A204.1 (cell line): ENCODE data around the gene TMIGD1.

ENCODE experiments used
- FAIRE-seq: peaks from 2 replicates; lab custom pipeline; 2012; peaks lifted over from hg19 to GRCh38; lab: Jason Lieb, UNC

TMIGD1 gene

DNA sequence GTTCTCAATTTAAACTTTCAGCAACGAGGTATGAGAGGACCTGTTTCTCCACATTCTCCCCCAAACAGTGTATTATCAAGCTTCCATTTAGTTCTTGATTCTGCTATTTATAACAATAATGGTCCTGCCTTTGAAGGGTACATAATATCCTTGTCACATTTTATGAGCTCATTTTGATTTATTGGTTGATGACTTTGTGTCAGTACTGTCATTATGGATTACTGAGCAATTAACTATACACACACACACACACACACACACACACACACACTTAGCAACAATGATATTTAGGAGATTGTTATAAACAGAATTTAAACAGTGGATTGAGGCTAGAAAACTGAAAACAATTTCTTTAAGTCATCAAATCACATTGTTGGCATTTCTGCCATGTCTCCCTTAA, 7.0 kb downstream of the TMIGD1 start:
- no peak for FAIRE-seq

- FAIRE-seq = no peak
These were observed 9.1 kb downstream of the TMIGD1 start for GRCh38 chr17:30324723-30325122.

DNA sequence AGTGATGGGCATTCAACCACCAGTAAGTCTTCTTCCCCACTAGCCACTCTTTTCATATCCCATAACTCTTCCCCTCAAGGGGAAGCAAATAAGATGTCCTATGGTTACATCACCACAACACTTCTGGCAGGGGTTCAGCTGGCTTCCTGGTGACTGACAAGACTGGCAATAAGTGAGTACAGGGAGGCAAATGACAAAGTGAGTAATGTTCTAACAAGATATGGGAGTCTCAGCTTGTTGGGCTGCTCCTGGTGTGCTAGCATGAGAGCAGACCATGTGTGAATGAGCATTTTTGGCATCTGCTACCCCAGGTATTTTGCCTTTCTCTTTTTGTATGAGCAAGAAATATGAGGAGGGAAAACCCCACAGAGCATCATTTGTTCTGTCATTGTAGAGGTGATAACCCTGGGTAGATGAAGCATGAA, 9.9 kb downstream of the TMIGD1 start:
- FAIRE-seq = no peak

DNA sequence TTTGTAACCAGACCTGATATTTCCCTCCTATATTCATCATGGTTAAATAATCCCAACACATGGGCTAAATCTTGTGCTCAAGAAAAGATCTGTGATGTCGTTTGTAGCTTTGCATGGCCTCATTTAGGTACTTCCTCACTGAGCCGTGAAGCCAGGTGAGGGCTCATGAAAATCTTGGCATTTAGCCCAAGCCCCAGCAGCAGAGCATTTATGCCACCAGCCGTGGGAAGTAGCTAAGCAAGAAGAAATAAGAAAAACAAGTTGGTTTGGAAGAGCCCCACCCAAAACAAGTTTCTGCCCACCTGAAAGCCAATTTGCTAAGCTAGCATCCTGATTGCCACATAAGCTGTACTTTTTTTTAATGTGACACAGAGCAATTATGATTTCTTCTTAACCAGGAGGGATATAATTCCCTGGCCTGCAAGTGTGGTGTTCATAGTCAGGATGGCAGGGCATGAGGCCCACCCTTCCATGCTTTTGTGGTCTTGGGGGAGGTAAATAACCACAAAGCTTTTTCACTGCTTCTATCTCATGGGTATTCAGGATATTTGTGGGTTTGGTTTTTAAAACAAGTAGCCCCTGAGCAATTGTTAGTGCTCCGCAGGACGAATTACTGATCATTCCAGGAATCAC, 10.5 kb downstream of the TMIGD1 start:
- FAIRE-seq = no peak

GRCh38 chr17:30321314-30321713, 12.5 kb downstream of the TMIGD1 start:
- no peak for FAIRE-seq

DNA sequence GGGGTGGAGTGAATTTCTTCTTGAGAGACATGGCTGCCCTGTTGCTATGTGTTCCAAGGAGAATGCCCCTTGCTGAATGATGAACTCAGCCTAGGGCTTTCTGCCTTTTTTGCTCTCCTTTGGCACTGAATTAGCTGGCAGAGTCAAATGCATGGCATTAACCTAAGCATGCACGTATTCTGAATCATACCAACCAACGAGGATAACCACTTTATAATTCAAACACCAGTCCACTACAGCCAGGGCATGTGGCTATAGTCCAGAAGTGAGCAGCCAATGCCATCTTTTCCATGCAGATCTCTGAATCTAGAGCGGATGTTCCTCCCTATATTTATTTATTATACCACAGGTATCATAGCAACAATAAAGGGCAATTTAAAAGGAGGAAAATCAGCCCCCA, 15.7 kb downstream of the TMIGD1 start:
- no peak for FAIRE-seq

DNA sequence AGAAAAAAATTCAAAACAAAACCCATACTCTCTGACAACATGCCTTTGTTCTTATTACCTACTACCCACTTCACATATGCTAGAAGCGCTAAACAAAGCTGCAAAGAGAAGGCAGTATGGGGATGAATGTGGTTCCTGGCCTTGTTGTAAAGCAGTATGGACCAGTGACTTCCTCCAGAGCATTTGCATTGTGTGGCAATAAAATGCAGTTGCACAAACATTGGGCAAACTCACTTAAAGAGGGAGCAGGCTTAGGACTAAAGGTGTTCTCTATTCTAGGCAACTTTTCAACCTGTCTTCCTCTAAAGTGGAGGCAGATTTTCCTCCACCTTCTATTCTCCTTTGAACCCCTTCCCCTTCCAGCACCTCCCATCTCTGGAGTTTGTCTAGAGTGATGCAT, 17.1 kb downstream of the TMIGD1 start:
- FAIRE-seq = no peak

GRCh38 chr17:30315106-30315505, 18.8 kb downstream of the TMIGD1 start:
- no peak for FAIRE-seq

DNA sequence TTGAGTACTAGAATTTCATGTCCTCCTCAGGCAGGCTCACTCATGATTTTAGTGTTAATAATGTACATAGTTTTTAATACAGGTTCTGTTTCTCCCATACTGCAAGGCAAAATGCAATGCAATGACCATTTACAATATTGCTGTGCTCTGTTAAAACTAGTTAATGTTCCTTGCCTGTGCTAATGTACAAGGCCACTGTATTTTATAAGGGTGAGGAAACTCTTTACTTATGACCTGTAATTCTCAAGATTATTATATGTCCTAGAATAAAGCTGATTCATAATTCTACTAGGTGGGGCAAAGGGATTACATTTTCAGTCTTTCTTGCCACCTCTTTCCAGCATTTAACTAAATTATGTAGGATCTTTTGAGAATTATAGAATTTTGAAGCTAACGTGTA, 19.4 kb downstream of the TMIGD1 start:
- FAIRE-seq = no peak

GRCh38 chr17:30312226-30312625, 21.6 kb downstream of the TMIGD1 start:
- no peak for FAIRE-seq

GRCh38 chr17:30310562-30310961, 23.3 kb downstream of the TMIGD1 start:
- FAIRE-seq = no peak

GRCh38 chr17:30309591-30309990, 24.3 kb downstream of the TMIGD1 start:
- no peak for FAIRE-seq

GRCh38 chr17:30308406-30308805, 25.5 kb downstream of the TMIGD1 start:
- no peak for FAIRE-seq

- no peak for FAIRE-seq
These were observed 29.1 kb downstream of the TMIGD1 start for GRCh38 chr17:30304778-30305177.

GRCh38 chr17:30302241-30302640, 31.6 kb downstream of the TMIGD1 start:
- no peak for FAIRE-seq

- FAIRE-seq = no peak
These were observed 33.0 kb downstream of the TMIGD1 start for GRCh38 chr17:30300818-30301217.

GRCh38 chr17:30299000-30299399, 34.9 kb downstream of the TMIGD1 start:
- peak; percentile 89 for FAIRE-seq

DNA sequence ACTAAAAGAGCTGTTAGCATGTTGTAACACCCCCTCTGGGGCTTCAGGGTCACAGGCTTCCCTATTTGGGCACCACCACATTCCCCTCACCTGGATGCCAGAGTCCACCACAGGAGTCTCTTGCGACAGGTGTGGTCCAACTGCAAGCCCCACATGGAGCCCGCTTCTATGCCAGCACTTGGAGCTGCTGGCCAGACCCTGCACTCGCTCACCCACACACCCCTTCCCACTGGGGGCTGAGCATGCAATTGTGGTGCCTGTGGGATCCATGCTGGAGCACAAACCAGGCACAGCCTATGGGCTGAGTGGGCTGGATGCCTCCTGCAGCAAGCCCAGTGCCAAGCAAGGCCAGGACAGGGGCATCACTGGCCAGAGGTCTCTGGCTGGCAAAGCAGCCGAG, 36.1 kb downstream of the TMIGD1 start:
- FAIRE-seq = no peak

GRCh38 chr17:30296499-30297080, 37.3 kb downstream of the TMIGD1 start:
- FAIRE-seq = no peak

- FAIRE-seq = no peak
These were observed 41.5 kb downstream of the TMIGD1 start for GRCh38 chr17:30292286-30292858.

DNA sequence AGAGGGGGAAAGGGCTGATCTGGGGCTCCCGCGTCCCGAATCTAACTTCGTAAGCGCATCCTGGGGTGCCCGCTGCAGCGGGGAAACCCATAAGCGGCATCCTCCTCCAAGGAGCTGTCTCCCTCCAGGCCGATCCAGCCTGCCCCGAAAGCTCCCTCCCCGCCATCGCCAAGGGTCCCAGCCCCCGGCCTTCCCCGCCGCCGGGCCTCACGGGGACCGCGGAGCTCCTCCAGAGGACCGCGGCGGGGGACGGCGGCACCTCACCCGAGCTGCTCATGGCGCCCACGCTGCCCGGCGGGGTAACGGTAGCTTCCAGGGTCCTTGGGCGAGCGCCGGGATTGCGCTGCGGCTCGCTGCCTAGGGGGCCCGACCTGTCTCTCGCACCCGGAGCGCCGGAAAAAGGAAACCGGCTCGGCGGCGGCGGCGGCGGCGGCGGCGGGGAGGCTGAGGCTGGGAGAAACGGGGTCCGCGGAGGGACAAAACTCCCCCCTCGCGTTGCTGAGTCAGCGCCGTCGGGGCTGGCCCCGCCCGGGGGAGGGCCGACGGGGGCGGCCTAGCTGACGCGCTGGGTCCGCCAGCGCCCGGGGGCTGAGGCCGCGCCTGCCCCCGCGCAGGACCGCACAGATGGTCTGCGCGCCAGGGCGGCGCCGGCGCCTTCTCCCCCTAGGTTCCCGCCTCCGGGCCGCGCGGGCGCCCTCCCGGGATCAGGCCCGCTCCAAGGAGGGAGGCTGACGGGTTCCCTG, 42.1 kb downstream of the TMIGD1 start, which contains the start of gene BLMH:
Gene BLMH, minus strand, starts transcription at position 402 of the 743 bp plus-strand sequence. Its CDS starts 125 bp downstream, at position 277.
- no peak for FAIRE-seq

DNA sequence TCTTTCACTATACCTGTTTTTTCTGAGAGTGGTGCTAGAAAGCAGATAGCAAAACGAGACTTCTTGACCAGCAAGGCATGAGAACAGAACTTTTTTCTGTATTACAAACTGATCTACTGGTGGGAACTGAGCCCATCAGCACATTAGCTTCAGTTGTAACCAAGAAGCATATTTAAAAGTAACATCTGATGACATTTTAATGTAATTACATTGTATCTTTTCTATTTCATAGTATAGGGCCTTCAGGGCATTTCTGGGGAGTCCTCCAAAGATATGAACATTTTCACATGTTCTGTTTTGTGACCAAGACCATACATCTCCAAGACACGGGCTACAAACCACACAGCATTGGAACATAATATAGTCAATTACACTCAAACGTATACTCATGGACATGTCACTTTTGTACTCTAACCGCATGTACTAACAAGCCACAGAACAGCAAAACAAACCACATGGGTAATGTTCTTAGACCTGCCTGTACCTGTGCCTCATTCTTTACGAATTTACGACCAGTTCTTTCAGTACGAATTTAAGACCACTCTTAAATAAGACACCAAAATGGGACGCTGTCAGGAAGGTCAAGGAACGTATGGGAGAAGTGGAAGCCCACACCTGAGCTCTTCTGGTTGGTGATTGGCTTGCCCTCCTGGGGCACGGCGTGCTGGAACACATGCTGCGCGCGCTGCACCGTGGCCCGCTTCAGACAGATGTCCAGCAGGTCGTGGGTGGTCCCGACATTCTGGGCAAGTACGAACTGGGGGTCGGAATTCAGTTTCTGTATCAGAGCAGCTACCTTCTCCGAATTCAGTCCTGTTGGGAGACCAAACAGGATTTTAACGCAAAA, 42.9 kb downstream of the TMIGD1 start:
- no peak for FAIRE-seq
